Aorta (tissue), 5 donors: Measurements from ENCODE around the gene ULBP2. TPM values are rescaled to one million over a fixed set of nuclear protein-coding genes. Genes with fewer than 3 reads are reported as not detected.
A peak's percentile ranks its signal among the peaks of the same experiment; 100 is the strongest.
"Not testable (repeated sequence)": the region's sequence is repeated elsewhere in the genome, so short reads cannot be mapped to it uniquely, and the experiment has no call there.

Experiments
- ATAC-seq: fragments of 200-7000 bp; cut with Tn5 transposase; one replicate; pipeline ENCODE4 v1.9.1; 2022; ENCODE audit warnings: moderate library complexity; ENCODE audit not compliant: low FRiP score
- DNase-seq, 2 donors: peaks; one replicate each; pipeline ENCODE4 v3.0.0-alpha.2; 2020
- H3K27ac ChIP-seq, 2 donors: one replicate each; pipeline ENCODE4 v1.5.1; 2013; ENCODE audit warnings: low read length in 2 of 2, mild to moderate bottlenecking in 2 of 2, moderate library complexity in 2 of 2, control low read depth in 1 of 2, inconsistent platforms in 1 of 2, low read depth in 1 of 2
- H3K27me3 ChIP-seq, 2 donors: one replicate each; pipeline ENCODE4 v1.6.1; 2013; ENCODE audit warnings: control low read depth in 1 of 2, low read length in 1 of 2, mild to moderate bottlenecking in 1 of 2, moderate library complexity in 1 of 2; ENCODE audit not compliant: insufficient read depth in 2 of 2, control insufficient read depth in 1 of 2
- H3K36me3 ChIP-seq, 2 donors: one replicate each; pipeline ENCODE4 v1.6.1; 2013; ENCODE audit warnings: control low read depth in 1 of 2, low read length in 1 of 2, mild to moderate bottlenecking in 1 of 2; ENCODE audit not compliant: insufficient read depth in 2 of 2, control insufficient read depth in 1 of 2
- H3K4me1 ChIP-seq, 2 donors: one replicate each; pipeline ENCODE4 v1.6.1; 2013; ENCODE audit warnings: low read length in 2 of 2, control low read depth in 1 of 2, mild to moderate bottlenecking in 1 of 2, moderate library complexity in 1 of 2; ENCODE audit not compliant: insufficient read depth in 2 of 2, control insufficient read depth in 1 of 2
- H3K4me3 ChIP-seq, 2 donors: one replicate each; pipeline ENCODE4 v1.5.1; 2013; ENCODE audit warnings: low read length in 2 of 2, control low read depth in 1 of 2, mild to moderate bottlenecking in 1 of 2
- H3K9me3 ChIP-seq: one replicate; pipeline ENCODE4 v1.6.1; 2013; ENCODE audit warnings: mild to moderate bottlenecking, low read length; ENCODE audit not compliant: control insufficient read depth
- WGBS, 2 donors: extraction: QIAGEN DNeasy Blood & Tissue Kit; methylation state at CpG; one replicate each; pipeline ENCODE4 v1.1.7; 2013; 5-methylcytosine and 5-hydroxymethylcytosine counted together
- intact Hi-C, 2 donors: fragments of 100-400 bp; cut with DNase I; formaldehyde crosslinking; loops; one replicate each; pipeline versions ENCODE4 v1.14.2 to v1.15.0; 2022
- polyA plus RNA-seq, 2 donors: library from polyadenylated mRNA; stranded (reverse); fragments of 200-250 nt; gene quantifications; one replicate each; pipeline ENCODE4 v1.2.3, GENCODE V29; 2013
- total RNA-seq, 2 donors: library from RNA; stranded (reverse); fragmentation: NEBNext Ultra II Directional; extraction: Animal tissue kit (Norgen Biotek cat#: 25700); gene quantifications; one replicate each; pipeline ENCODE4 v1.2.1, GENCODE V29; 2021
- donor health status: healthy with polysubstance abuse.
- donor health status: Bipolar disorder and iron deficiency.
- donor health status: DM: no; HTN: no; CAD: no.
- donor health status: DM: no; HTN: no; CAD: no.
- donor health status: DM: yes; HTN: yes; CAD: no.

Gene ULBP2
- total and polyA plus RNA-seq, 4 donors, result 0.36 to 0.68 (median 0.66) TPM; not detected in 1

GRCh38 chr6:149913540-149914240, 28.1 kb upstream of the ULBP2 start:
- DNase-seq (peak in 1 of 2 donors; percentile 46), ATAC-seq (no peak)
- H3K27me3 ChIP-seq, result no peaks in the 10 kb centered on the region
- no peaks in the 10 kb centered on the region for H3K4me1 ChIP-seq
- H3K27ac ChIP-seq, result no peak overlapping the region
- WGBS, 2 donors, result 78 to 79% methylated on average over 9 of the region's 9 CpGs
- H3K4me3 ChIP-seq, result no peak overlapping the region
- no peaks in the 10 kb centered on the region for H3K36me3 ChIP-seq
- intact Hi-C loops, result no loop called here
- H3K9me3 ChIP-seq, result no peaks in the 10 kb centered on the region

- no peaks in the 10 kb centered on the region for H3K27me3 ChIP-seq
- no peaks in the 10 kb centered on the region for H3K36me3 ChIP-seq
- H3K4me1 ChIP-seq, result no peaks in the 10 kb centered on the region
- intact Hi-C loops, result no loop called here
- no peak for ATAC-seq
- DNase-seq, result peak in 1 of 2 donors; percentile 39
- H3K4me3 ChIP-seq, result no peak overlapping the region
- H3K9me3 ChIP-seq, result no peaks in the 10 kb centered on the region
- H3K27ac ChIP-seq, result no peak overlapping the region
- 94 to 95% methylated on average over 10 of the region's 10 CpGs for WGBS, 2 donors
Measured at GRCh38 chr6:149915970-149916865, 25.6 kb upstream of the ULBP2 start.

GRCh38 chr6:149917679-149918078, 24.1 kb upstream of the ULBP2 start:
- Histone ChIP-seq H3K27ac (no peak overlapping the region), H3K36me3 (no peaks in the 10 kb centered on the region), H3K27me3 (no peaks in the 10 kb centered on the region), H3K4me1 (no peaks in the 10 kb centered on the region), H3K4me3 (no peak overlapping the region), H3K9me3 (no peaks in the 10 kb centered on the region)
- WGBS, 2 donors, result 95 to 96% methylated on average over 2 of the region's 2 CpGs
- ATAC-seq (no peak), DNase-seq (no peak)
- intact Hi-C loops, result no loop called here

DNA sequence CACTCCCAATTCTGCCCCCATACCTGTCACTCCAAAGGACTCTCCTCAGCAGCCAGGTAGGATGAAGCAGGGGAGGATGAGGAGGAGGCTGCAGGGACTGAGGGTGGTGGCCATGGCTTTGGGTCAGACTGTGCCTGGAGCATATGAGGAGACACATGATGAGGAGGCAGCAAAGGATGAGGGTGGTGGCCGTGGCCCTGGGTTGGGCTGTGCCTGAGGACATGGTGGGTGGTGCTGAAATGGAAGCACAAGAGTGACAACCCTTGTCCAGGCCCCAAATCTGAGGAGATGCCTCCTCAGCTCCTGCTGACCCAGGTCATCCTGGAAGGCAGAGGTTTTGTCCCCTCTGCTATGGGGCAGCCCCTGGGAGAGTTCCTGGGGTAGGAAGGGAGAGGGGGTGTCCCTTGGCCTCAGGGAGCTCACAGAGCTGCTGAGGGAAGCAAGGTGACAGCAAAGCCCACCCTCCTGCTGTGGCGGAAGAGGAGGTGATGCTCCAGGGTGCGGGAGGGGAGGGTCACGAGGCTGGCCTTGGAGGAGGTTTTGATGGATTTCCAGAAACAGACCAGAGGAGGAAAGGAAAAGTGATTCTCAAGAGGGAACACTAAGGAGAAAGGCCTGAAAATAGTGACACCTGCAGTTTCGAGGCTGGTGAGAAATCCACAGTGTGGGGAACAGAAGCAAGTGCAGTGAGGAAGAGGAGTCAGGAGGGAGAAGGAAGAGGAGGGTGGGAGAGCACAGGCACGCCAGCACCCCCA, 23.5 kb upstream of the ULBP2 start:
- Histone ChIP-seq H3K36me3 (no peaks in the 10 kb centered on the region), H3K27me3 (no peaks in the 10 kb centered on the region), H3K9me3 (no peaks in the 10 kb centered on the region), H3K4me1 (no peaks in the 10 kb centered on the region), H3K27ac (no peak overlapping the region), H3K4me3 (no peak overlapping the region)
- intact Hi-C loops, result no loop called here
- ATAC-seq (no peak), DNase-seq (peak; percentile 23 to 56)
- WGBS, 2 donors, result 91 to 92% methylated on average over 6 of the region's 6 CpGs

GRCh38 chr6:149919126-149919833, 22.5 kb upstream of the ULBP2 start:
- WGBS, 2 donors, result 86 to 89% methylated on average over 9 to 11 of the region's 11 CpGs
- DNase-seq, H3K4me3 ChIP-seq, H3K9me3 ChIP-seq, H3K4me1 ChIP-seq, H3K36me3 ChIP-seq, intact Hi-C loops, ATAC-seq, H3K27me3 ChIP-seq, H3K27ac ChIP-seq: not testable (repeated sequence)

- DNase-seq (peak; percentile 14 to 41), ATAC-seq (no peak)
- Histone ChIP-seq H3K27ac (no peak overlapping the region), H3K9me3 (no peaks in the 10 kb centered on the region), H3K27me3 (no peaks in the 10 kb centered on the region), H3K4me3 (no peak overlapping the region), H3K36me3 (no peaks in the 10 kb centered on the region), H3K4me1 (no peaks in the 10 kb centered on the region)
- intact Hi-C loops, result loop anchor here in 1 of 2 donors (10.0 kb wide), 1 partner anchor 355 kb away; the partner anchor contains the start of gene GINM1
- WGBS, 2 donors, result 93 to 96% methylated on average over 4 of the region's 4 CpGs
Measured at GRCh38 chr6:149919834-149920225, 22.0 kb upstream of the ULBP2 start.

DNA sequence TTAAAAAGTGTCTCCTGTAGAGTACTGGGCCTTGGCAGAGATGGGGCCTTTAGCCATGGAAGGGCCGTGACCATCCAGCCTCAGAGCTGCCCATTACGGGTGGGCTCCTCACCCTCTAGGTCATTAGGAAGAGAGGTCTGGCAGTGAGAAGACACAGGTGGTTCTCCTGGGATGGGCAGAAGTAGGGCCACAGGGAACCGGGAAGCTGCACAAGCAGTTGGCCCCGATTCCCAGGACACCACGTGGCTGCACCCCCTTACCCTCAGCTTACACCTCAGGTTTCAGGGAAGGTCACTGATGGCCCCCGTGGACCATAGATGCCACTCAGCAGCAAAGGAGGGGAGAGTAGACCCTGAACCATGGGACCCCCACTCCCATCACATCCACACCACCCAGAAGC, 20.5 kb upstream of the ULBP2 start:
- Histone ChIP-seq H3K27me3 (no peaks in the 10 kb centered on the region), H3K36me3 (no peaks in the 10 kb centered on the region), H3K9me3 (no peaks in the 10 kb centered on the region), H3K4me3 (no peak overlapping the region), H3K27ac (no peak overlapping the region), H3K4me1 (no peaks in the 10 kb centered on the region)
- intact Hi-C loops, result loop anchor here in 1 of 2 donors (10.0 kb wide), 1 partner anchor 357 kb away; the partner anchor contains the start of gene GINM1
- no peak for ATAC-seq
- 94 to 95% methylated on average over 6 of the region's 6 CpGs for WGBS, 2 donors
- DNase-seq, result peak in 1 of 2 donors; percentile 26

GRCh38 chr6:149922091-149922490, 19.7 kb upstream of the ULBP2 start:
- WGBS, 2 donors, result 77 to 79% methylated on average over 5 of the region's 5 CpGs

More at GRCh38 chr6:149922091-149922490, 19.7 kb upstream of the ULBP2 start:
- DNase-seq, result peak; percentile 41 to 46
- not testable (repeated sequence) for H3K9me3 ChIP-seq, H3K4me1 ChIP-seq, H3K4me3 ChIP-seq, H3K27ac ChIP-seq, ATAC-seq, H3K36me3 ChIP-seq, H3K27me3 ChIP-seq
- intact Hi-C loops, result loop anchor here in 1 of 2 donors (10.0 kb wide), 1 partner anchor 357 kb away; the partner anchor contains the start of gene GINM1
